ENCODE results near the gene GLS.

DNA sequence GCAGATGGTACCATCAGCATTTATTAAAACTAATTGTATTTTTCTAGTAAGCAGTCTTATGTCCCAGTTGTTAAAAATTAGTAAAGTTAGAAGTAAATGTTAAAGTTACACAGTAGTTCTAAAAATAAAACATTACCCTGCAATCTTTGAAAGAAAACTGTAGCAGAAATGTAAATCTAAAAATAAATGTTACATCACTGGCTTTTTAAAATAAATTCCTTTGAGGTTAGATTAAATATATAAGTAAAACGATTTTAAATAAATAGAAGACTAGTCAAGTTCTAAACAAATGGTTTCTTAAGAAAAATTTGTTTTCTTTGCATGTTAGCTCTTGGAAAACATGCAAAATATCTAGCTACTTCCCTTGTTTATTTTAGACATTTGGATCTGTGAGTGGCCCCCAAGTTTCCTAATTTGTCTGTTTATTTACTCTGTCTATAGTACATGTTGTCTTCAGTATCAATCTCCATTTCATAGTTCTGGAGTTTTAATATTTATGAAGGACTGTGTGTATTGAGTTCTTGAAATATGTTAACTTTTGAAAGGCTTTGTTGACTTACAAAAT, 58.2 kb downstream of the GLS start:
- TF ChIP-seq CTCF (IDR thresholded peaks at IDR 0.05) (no peak), POLR2A (IDR thresholded peaks at IDR 0.05) (no peak)
